ENCODE measurements around the gene PHOX2A.

- TF ChIP-seq CTCF (IDR thresholded peaks at IDR 0.05; ENCODE audit: insufficient read depth, low read length, poor library complexity, severe bottlenecking) (no peak), EZH2phosphoT487 (conservative IDR thresholded peaks at IDR 0.05; ENCODE audit: low read length) (no peak)
Observed at GRCh38 chr11:72225411-72225951, 18.5 kb downstream of the PHOX2A start.

All from SU-DHL-6 (cell line).